Left renal pelvis (tissue), 4 donors: Measurements from ENCODE around the gene DCAF12L1. TPM values are rescaled to one million over a fixed set of nuclear protein-coding genes. Genes with fewer than 3 reads are reported as not detected.

Experiments
- DNase-seq, 4 donors: peaks; one replicate each; pipeline ENCODE4 v3.0.0-alpha.2; 2013; ENCODE audit warnings: low read depth in 4 of 4, low spot score in 3 of 4
- polyA plus RNA-seq, 4 donors: library from polyadenylated mRNA; unstranded; fragments of 120-200 nt; gene quantifications; one replicate each; pipeline ENCODE4 v1.2.1, GENCODE V29; 2013; ENCODE audit not compliant: insufficient read length in 4 of 4

Gene DCAF12L1
- 10 to 100 TPM in 1 of 4 donors, 1 to 10 TPM in 3; 1.2 to 10.2 (median 7.7) TPM for polyA plus RNA-seq

DNA sequence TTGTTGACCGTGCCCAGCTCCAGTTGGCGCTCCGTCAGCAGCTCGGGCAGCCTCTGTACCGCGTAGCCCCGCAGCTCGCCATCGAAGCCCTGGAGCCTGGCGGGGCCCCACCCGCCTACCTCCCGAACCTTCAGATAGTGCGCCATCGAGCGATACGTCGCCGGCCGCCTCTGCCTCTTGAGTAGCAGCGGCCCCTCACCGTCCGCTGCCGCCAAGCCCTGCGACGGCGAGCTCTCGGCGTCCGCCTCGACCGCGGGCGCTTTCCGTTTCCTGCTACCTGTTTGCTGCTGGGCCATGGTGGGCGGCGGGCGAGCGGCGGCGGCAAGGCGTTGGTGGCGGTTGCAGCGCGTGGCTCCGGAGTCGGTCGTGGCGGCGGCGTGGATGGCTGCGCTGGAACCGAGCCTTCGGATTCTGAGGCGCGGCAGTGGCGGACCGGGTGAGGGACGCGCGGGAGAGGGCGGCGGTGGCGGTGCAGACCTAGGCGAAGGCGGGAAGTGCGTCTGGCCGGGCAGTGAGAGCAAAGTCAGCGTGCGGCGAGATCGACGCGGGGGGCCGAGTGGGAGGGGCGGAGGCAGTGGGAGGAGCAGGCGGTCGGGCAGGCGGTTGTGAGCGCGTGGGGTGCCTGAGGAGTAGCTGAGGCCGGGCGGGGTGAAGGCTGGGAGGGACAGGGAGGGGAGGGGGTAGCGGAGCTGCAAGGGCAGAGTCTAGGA lies at the start of gene DCAF12L1:
Gene DCAF12L1, minus strand, starts transcription at position 502 of the 710 bp plus-strand sequence. Its CDS starts 206 bp downstream, at position 296.
- DNase-seq = peak in 1 of 4 donors; percentile 10

DNA sequence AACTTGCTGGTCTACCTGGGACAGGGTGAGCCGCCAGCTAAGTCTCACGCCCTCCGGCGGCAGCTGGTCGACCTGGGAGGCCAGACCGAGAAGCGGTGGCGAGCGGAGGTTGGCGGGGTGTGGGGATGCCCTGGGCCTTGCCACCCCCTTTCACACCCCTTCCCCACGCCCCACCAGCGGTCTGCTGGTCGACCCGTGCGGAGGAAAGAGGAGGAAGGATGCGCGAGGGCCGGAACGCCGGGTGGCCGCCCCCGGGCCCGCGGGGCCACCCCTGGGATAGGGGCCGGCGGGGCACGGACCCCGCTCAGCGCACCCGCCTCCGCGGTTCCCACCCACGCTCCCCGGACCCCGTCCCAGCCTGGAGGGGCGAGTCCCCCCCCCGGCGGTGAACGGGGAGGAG lies 28.3 kb upstream of the DCAF12L1 start:
- DNase-seq = no peak

DNA sequence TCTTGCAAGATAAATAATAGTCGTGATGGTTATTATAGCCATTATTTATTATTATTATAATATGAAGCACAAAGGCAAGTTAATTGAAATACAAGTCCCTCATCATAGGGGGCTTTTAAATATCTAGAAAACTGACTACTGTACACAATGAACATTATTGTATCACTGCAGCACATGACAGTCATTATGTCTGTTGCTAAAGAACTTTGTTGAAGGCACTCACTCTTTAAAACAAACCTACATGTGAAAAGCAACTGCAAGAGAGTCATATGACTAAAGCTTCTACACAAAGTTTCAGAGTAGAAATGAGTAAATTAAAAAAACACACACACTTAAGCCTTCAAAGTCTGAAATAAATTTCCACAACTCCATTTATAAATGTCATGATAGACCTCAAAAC lies 23.3 kb upstream of the DCAF12L1 start:
- no peak for DNase-seq

DNA sequence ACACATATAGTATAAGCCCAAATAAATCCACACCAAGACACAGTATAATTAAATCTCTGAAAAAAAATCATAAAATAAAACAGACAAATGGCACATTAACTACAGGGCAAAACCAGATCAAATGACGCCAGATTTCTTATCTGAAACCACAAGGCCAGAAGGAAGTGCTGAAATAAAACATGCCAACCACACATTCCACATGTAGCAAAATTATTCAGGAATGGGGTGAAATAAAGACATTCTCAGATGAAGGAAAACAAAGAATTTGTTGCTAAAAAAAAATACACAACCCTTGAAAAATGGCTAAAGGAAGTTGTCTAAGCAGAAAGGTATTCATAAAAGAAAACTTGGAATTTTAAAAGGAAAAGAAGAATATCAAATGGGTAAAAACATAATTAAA lies 4.5 kb upstream of the DCAF12L1 start:
- DNase-seq = no peak

DNA sequence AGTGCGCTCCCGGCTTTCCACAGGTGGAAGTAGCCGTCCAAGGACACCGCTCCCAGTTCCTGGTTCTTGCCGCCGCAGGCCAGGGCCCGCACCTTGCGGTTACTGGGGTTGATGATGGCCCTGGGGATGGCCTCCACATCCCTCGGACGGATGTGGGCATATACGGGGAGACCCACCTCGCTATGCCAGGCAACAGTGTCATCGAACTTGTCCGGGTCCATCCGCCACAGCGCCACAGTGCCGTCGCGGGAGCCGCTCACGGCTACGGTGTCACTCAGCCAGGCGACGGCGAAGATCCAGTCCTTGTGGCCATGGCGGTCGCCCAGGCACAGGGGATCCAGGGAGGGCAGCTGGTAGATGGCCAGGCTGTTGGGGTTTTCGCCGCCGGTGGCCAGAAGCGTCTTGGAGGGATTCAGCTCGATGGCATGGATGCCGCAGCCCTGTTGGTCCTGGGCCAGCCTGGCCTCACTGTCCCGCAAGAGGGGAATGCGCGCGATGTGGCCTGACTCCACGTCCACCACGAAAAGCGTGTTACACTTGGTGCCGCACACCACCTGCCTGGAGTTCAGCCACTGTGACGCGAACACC lies 795 bp downstream of the DCAF12L1 start:
- no peak for DNase-seq

DNA sequence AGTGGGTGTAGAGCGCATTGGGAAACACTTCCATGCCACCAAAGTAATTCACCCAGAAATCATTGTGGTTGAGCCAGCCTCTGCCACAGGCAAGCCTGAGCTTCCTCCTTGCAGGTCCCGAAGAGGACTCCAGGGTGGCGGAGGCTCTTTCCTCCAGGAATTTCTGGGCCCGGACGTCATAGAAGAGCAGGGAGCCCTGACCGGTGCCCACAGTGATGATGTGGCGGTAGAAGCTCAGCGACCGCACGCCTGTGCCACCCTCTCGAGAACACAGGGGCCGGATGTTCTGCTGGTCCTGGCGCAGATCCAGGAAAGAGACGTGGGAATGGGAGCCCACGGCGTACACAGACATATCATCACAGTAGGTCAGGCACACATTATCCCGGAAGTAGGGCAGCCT lies 1.3 kb downstream of the DCAF12L1 start:
- DNase-seq = no peak

DNA sequence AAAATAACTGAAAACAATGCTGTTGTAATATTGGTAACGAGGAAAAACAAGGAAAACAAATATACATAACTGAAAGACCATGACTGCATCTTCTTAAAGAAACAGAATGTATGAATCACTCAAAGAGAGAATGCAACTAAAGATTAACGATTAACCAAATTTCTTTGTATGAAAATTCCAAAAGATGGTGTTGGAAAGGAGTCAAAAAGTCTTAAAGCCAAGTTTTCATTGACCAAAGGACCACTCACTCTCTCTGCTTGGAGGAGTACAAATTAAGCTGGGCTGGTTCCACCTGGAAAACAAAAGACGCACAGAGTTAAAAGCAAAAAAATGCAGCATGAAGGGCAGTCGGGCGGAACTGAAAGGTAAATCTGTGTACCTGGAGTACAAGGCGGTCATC lies 1.8 kb downstream of the DCAF12L1 start:
- no peak for DNase-seq

DNA sequence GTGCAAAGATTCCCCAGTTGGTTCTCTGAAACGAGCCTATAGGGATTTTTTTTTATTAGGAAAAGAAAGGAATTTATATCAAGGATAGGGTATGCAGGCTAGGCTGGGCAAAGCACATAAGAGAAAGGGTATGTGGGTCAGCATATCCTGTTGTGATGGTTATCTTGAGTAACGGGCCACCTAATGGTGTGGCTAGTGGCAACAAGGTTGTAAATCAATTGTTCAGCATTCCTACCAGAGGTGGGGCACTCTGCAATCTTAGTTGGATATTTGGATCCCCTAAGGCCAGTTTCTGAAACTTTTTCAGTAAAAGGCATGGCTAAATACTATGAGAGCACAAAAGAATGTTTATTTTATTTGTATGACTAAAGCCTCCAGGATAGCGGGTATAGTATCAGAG lies 42.7 kb downstream of the DCAF12L1 start:
- no peak for DNase-seq
